SU-DHL-6 (cell line): ENCODE measurements around the gene LRP6.

ENCODE experiments used
- H2AFZ ChIP-seq: fragments of 200-600 bp; sonication (generic); 2 replicates; pipeline ENCODE4 v1.6.1; 2014; ENCODE audit warnings: low read depth, mild to moderate bottlenecking, moderate library complexity, mixed read lengths, antibody characterized with exemption, low read length; ENCODE audit not compliant: severe bottlenecking
- H3F3A ChIP-seq: fragments of 200-600 bp; shearing (Covaris generic); 2 replicates; pipeline ENCODE4 v1.6.0; 2016; ENCODE audit warnings: antibody characterized with exemption, mild to moderate bottlenecking; ENCODE audit not compliant: insufficient read depth
- H3K27ac ChIP-seq: fragments of 200-600 bp; sonication (generic); 2 replicates; pipeline ENCODE4 v1.5.1; 2016; ENCODE audit warnings: low read depth, mild to moderate bottlenecking, low read length, moderate library complexity, mixed read lengths
- H3K27me3 ChIP-seq: fragments of 200-600 bp; sonication (generic), shearing (Covaris generic); 2 replicates; pipeline ENCODE4 v1.6.0; 2014; ENCODE audit warnings: mild to moderate bottlenecking, low read length
- H3K36me3 ChIP-seq: fragments of 200-600 bp; sonication (generic); 2 replicates; pipeline ENCODE4 v1.6.1; 2014; ENCODE audit warnings: mild to moderate bottlenecking, low read length, mixed read lengths
- H3K4me2 ChIP-seq: fragments of 300-600, 200-600 bp; shearing (Covaris generic), sonication (generic); 2 replicates; pipeline ENCODE4 v1.6.0; 2014; ENCODE audit warnings: low read length, low read depth, mild to moderate bottlenecking; ENCODE audit not compliant: poor library complexity, severe bottlenecking
- H3K4me3 ChIP-seq: fragments of 200-600 bp; sonication (generic); 2 replicates; pipeline ENCODE4 v1.5.1; 2014; ENCODE audit warnings: antibody characterized with exemption, low read length, mild to moderate bottlenecking, mixed read lengths; ENCODE audit not compliant: insufficient read depth, poor library complexity, severe bottlenecking
- H3K79me2 ChIP-seq: fragments of 200-600 bp; sonication (generic); 2 replicates; pipeline ENCODE4 v1.6.1; 2014; ENCODE audit warnings: mild to moderate bottlenecking, low read length, moderate library complexity; ENCODE audit not compliant: insufficient read depth
- H3K9ac ChIP-seq: fragments of 200-600 bp; sonication (generic); 2 replicates; pipeline ENCODE4 v1.7.0; 2014; ENCODE audit warnings: mild to moderate bottlenecking, low read length
- H3K9me2 ChIP-seq: fragments of 200-600 bp; sonication (generic); replicated peaks from 2 replicates; pipeline ENCODE4 v1.6.1; 2014; ENCODE audit warnings: low read length; ENCODE audit not compliant: insufficient read depth
- H3K9me3 ChIP-seq: fragments of 200-600 bp; sonication (generic); 2 replicates; pipeline ENCODE4 v1.6.1; 2014; ENCODE audit warnings: low read length, mixed read lengths; ENCODE audit not compliant: insufficient read depth
- H4K20me1 ChIP-seq: fragments of 200-600 bp; sonication (generic); 2 replicates; pipeline ENCODE4 v1.6.1; 2014; ENCODE audit warnings: low read depth, mild to moderate bottlenecking, antibody characterized with exemption, low read length, moderate library complexity, mixed read lengths
- CTCF ChIP-seq: fragments of 200-600 bp; sonication (generic); IDR thresholded peaks from one replicate; pipeline ENCODE4 v1.5.1; 2017; ENCODE audit warnings: antibody characterized with exemption, mild to moderate bottlenecking, low read length, moderate library complexity; ENCODE audit not compliant: insufficient read depth, poor library complexity, severe bottlenecking
- EZH2phosphoT487 ChIP-seq: fragments of 200-600 bp; sonication (generic), shearing (Covaris generic); conservative IDR thresholded peaks from 2 replicates; pipeline ENCODE4 v1.6.1; 2018; ENCODE audit warnings: mild to moderate bottlenecking, antibody characterized with exemption, low read length, moderate library complexity, mixed read lengths

Gene LRP6

DNA sequence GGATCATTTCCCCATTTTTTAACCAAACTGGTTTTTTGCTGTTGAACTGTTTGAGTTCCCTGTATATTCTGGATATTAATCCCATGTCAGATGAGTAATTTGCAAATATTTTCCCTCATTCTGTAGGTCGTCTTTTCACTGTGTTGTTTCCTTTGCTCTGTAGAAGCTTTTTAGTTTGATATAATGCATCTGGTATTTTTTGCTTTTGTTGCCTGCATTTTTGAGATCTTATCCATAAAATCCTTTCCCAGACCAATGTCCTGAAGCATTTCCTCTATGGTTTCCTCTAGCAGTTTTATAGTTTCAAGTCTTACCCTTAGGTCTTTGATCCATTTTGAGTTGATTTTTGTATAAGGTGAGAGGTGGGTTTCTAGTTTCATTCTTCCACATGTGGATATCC, 71.3 kb downstream of the LRP6 start:
- Histone ChIP-seq H3K4me2 (no peak overlapping the region), H3K9ac (no peak overlapping the region), H3K79me2 (no peaks in the 10 kb centered on the region), H2AFZ (no peak overlapping the region), H3K4me3 (no peak overlapping the region), H3K27me3 (no peaks in the 10 kb centered on the region), H3K9me2 (no peaks in the 10 kb centered on the region), H3F3A (no peaks in the 10 kb centered on the region), H3K9me3 (no peaks in the 10 kb centered on the region), H4K20me1 (no peaks in the 10 kb centered on the region), H3K27ac (no peak overlapping the region), H3K36me3 (no peaks in the 10 kb centered on the region)
- TF ChIP-seq EZH2phosphoT487 (no peak), CTCF (no peak)

DNA sequence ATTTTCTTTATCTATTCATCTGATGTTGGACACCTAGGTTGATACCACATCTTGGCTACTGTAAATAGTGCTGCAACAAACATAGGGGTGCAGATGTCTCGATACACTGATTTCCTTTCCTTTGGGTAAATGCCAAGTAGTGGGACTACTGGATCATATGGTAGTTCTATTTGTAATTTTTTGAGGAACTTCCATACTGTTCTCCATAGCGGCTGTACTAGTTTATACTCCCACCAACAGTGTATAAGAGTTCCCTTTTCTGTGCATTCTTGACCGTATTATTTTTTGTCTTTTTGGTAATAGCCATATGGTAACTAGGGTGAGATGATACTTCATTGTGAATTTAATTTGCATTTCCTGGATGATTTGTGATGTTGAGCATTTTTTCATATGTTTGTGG, 71.8 kb downstream of the LRP6 start:
- H3K9ac ChIP-seq, result no peak overlapping the region
- no peaks in the 10 kb centered on the region for H3F3A ChIP-seq
- H3K79me2 ChIP-seq, result no peaks in the 10 kb centered on the region
- no peaks in the 10 kb centered on the region for H3K9me3 ChIP-seq
- no peak overlapping the region for H3K27ac ChIP-seq
- no peaks in the 10 kb centered on the region for H3K27me3 ChIP-seq
- no peak overlapping the region for H3K4me3 ChIP-seq
- no peak overlapping the region for H2AFZ ChIP-seq
- H3K4me2 ChIP-seq, result no peak overlapping the region
- no peaks in the 10 kb centered on the region for H3K36me3 ChIP-seq
- H4K20me1 ChIP-seq, result no peaks in the 10 kb centered on the region
- no peaks in the 10 kb centered on the region for H3K9me2 ChIP-seq
- TF ChIP-seq EZH2phosphoT487 (no peak), CTCF (no peak)

GRCh38 chr12:12194206-12194605, 72.6 kb downstream of the LRP6 start:
- Histone ChIP-seq H2AFZ (no peak overlapping the region), H3K79me2 (no peaks in the 10 kb centered on the region), H3K27ac (no peak overlapping the region), H3K4me2 (no peak overlapping the region), H3K9ac (no peak overlapping the region), H3K4me3 (no peak overlapping the region), H3K36me3 (no peaks in the 10 kb centered on the region), H3K27me3 (no peaks in the 10 kb centered on the region), H3K9me2 (no peaks in the 10 kb centered on the region), H3F3A (no peaks in the 10 kb centered on the region), H3K9me3 (no peaks in the 10 kb centered on the region), H4K20me1 (no peaks in the 10 kb centered on the region)
- TF ChIP-seq CTCF, result no peak
- TF ChIP-seq EZH2phosphoT487, result no peak

DNA sequence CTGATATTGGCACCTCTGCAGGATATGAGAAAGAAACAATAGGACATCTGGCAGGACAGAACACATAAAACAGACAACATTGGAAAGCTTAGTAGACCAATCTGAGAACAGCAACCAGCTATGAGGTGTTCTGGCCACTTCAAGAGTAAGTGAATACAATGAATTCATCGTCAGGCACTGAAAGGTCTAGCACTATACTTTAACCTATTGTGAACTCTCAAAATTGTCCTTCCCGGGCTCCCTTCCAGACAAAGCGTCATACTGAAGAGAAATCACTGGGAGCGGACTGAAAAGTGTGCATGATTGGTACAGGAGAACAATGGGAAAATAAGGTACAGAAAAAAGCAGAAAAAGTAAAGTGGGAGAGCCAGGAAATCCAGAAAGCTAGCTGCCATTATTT, 75.8 kb downstream of the LRP6 start:
- Histone ChIP-seq H3K9me3 (no peaks in the 10 kb centered on the region), H3K27ac (no peak overlapping the region), H3K79me2 (no peaks in the 10 kb centered on the region), H3F3A (no peaks in the 10 kb centered on the region), H3K36me3 (no peaks in the 10 kb centered on the region), H4K20me1 (no peaks in the 10 kb centered on the region), H3K4me2 (no peak overlapping the region), H3K9ac (no peak overlapping the region), H3K27me3 (no peaks in the 10 kb centered on the region), H3K9me2 (no peaks in the 10 kb centered on the region), H3K4me3 (no peak overlapping the region), H2AFZ (no peak overlapping the region)
- TF ChIP-seq CTCF (no peak), EZH2phosphoT487 (no peak)
